GM18951 (cell line): ENCODE measurements around the gene SHFL.

Source experiments
- POLR2A ChIP-seq: IDR thresholded peaks from 4 replicates; pipeline ENCODE4 v1.6.1; 2011; ENCODE audit warnings: mild to moderate bottlenecking; ENCODE audit not compliant: insufficient read length, insufficient read depth; ENCODE audit errors: extremely low read depth
- in situ Hi-C: fragments of 300-500 bp; cut with MboI; formaldehyde crosslinking; loops from one replicate; pipeline ENCODE4 v1.12.0; 2022; ENCODE audit warnings: low sequenced_read_pairs, mixed read lengths, inconsistent platforms; ENCODE audit not compliant: unreplicated experiment

Gene SHFL

DNA sequence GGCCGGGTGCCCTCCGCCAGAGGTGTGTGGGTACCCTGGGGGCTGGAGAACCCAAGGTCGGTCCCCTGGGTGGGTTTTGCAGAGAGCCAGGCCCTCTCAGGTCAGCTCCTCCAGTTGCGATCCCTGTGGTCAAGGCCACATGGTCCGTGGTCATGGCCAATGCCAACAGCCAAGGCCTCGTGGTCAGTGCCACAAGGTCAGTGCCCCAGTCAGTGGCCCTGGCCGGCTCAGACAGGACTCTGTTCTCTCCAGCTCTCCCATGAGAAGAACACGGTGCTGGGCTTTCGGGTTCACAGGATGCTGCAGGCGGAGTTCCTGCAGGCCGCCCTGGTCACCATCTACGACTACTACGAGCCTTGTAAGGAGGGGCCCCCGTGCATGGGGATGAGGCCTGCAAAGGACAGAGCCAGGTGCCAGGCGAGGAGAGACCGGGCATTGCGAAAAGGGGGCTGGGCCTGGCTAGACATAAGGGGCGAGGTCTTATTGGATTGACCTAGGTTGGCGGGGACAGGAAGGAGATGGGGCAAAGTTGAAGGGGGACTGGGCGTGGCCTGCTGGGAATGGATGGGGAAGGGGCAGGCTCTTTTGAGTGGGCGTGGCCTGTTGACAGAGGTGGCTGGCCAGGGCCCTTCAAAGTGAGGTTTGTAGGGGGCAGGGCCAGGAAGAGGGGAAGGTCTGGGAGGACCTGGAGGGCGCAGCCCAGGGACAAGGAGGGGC is 15.2 kb upstream of the SHFL start:
- TF ChIP-seq POLR2A, result no peak
- in situ Hi-C loops, result no loop called here

DNA sequence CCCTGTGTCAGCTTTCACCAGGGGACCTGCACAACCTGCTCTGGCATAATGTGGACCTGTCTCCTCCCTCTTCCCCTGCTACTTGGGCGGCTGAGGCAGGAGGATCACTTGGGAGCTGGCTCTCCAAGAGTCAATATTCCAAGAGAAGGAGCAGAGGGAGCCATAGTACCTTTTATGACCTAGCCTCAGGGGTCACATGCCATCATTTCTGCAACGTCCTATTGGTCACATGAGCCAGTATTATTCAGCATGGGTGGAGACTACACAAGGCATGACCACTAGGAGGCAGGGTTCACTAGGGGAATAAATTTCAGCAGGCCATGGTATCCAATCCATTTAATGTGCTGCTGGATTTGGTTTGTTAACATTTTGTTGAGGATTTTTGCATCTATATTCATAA is 12.0 kb upstream of the SHFL start:
- in situ Hi-C loops, result no loop called here
- no peak for TF ChIP-seq POLR2A

DNA sequence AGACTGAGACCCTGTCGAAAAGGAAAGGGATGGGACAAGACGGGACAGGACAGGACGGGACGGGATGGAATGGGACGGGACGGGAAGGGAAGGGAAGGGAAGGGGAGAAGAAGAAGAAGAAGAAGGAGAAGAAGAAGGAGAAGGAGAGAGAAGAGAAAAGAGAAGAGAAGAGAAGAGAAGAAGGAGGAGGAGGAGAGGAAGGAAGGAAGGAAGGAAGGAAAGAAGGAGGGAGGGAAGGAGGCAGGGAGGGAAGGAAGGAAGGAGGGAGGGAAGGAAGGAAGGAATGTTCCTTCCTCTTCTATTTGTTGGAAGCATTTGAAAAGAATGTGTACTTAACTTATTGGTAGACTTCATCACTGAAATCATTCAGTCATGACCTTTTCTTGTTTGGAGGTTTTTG is 9.6 kb upstream of the SHFL start:
- TF ChIP-seq POLR2A, result no peak
- in situ Hi-C loops, result no loop called here

DNA sequence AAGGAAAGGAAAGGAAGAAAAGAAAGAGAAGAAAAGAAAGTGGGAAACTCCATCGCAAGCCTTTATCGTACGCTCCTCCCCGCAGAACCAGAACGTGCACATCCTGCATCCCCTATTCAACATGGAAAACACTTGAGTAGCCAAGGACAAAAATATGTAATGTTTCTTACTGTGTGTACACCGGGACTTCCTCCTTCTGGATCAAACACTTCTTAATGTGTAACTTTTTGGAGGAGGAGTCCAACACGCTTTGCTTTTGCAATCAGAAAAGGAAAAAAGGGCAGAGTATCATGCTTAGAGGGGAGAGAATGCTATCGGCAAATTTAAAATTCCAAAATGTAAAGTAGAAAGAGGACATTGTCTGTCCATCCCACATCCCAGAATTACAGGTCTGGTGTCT is 7.8 kb upstream of the SHFL start:
- no peak for TF ChIP-seq POLR2A

DNA sequence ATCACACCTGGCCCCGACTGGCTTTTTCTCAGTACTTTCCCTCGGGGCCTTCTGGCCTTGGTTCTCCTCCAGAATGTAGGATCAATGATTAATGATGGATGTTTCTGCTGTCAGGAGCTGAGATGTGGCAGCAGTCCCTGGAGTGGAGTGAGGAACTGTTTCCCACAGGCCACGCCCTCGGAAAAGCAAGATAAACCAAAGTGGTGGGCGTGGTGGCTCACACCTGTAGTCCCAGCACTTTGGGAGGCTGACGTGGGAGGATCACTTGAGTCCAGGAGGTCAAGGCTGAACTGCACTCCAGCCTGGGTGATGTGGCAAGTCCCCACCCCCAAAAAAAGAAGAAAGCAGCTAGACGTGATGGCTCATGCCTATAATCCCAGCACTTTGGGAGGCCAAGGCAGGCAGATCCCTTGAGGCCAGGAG is 7.1 kb upstream of the SHFL start:
- no peak for TF ChIP-seq POLR2A
- in situ Hi-C loops, result no loop called here

More for the DNA sequence above, 7.8 kb upstream of the SHFL start:
- in situ Hi-C loops, result no loop called here

DNA sequence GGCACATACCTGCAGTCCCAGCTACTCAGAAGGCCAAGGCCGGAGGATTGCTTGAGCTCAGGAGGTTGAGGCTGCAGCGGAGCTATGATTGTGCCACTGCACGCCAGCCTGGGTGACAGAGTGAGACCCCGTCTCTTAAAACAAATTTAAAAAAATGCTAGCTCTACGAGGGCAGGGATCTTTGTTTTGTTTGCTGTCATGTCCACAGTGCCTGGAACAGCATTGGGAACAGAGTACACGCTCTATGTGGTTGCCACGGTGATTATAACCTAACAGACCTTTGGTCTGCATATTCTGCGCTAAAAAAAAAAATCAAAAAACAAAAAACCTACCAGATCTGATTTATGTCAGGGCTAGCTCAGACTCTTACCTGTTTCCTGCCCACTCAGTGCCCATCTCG is 2.2 kb upstream of the SHFL start:
- TF ChIP-seq POLR2A, result no peak
- in situ Hi-C loops, result no loop called here

DNA sequence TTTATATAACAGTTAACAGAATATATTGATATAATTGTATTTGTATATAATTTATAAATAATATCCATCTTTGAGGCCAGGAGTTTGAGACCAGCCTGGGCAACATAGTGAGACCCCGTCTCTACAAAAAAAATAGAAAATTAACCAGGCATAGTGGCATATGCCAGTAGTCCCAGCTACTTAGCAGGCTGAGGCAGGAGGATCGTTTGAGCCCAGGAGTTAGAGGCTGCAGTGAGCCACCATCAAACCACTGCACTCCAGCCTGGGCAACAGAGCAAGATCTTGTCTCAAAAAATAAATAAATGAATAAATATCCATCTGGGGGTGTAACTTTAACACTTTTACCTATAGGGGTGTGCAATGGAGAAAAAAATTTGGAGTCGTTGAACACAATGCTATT is 1.3 kb upstream of the SHFL start:
- TF ChIP-seq POLR2A, result no peak
- in situ Hi-C loops, result no loop called here

DNA sequence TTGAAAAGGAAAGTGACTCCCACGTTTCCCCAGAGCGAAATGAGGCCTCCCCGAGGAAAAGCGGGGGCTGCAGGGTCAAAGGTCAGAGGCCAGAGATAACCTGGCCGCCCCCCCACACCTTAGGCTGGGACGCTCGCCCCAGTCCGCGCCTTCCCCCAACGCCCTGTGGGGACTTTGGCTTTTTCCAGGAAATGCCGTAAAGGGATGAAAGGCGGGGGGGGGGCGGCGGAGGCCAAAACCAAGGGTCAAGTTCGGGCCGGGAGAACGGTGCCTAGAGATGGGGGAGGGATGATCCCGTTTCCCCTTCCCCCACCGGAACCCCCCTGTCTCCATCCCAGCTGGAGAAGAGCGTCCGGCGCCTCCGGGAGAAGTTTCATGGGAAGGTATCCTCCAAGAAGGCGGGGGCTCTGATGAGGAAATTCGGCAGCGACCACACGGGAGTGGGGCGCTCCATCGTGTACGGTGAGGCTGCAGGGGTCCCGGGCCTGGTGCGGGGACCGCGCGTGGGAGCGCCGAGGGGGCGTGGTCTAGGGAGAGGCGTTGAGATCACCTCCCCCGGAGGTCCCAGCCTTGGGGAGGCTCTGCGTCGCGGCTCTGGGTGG is 575 bp downstream of the SHFL start:
- TF ChIP-seq POLR2A, result no peak
- in situ Hi-C loops, result no loop called here

DNA sequence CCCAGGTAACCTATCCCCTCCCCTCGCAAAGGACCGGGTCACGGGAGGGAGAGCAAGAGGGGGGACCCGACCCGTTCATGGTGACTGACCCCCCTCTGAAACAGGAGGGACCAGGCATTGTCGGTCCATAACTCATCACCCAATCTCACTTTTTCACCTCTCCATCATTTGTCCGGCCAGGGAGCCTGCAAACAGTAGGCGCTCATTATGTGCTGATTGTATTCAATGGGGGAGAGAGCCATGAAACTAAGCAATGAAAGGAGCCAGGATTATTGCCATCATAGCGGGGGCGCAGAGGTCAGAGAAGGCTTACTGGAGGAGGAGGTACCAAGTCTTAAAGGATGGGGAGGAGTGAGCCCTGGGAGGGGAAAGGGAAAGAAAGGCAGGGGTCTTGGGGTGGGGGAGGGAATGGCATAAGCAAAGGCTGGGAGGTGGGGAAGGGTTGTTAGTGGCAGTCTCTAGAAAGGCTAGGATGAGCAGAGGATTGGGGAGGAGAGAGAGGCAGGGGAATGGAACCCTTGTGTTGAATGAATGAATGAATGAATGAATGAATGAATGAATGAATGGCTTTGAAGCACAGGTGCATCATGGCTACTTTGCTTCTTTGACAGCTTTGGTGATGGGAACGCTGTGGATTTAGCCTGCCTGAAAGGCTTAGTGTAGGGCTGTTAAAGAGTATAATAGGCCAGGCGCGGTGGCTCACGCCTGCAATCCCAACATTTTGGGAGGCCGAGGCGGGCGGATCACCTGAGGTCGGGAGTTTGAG is 1.4 kb downstream of the SHFL start:
- in situ Hi-C loops, result no loop called here
- TF ChIP-seq POLR2A, result no peak

DNA sequence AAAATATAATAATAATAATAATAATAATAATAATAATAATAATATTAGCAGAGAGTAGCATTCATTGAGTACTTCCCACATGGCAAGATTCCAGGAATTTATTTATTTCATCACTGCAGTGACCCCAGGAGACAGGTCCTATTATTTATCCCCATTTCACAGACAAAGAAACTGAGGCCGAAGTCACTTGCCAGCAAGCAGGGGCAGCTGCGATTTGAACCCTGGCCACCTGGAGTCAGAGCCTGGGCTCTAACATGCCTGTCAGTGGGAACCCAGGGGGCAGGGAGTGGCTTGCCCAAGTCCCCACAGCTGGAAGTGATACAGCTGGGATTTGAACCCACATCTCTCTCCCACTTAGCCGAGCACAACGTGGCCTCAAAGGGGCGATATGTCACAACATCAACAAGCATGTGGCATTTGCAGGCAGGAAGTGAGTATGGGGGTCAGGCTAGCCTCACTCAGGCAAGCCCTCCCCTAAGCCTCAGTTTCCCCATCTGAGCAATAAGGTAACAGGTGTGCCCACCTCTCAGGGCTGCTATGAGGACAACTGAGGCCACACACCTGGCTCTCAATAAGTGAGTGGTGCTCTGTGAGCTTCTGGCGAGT is 2.9 kb downstream of the SHFL start:
- no peak for TF ChIP-seq POLR2A
- in situ Hi-C loops, result no loop called here

DNA sequence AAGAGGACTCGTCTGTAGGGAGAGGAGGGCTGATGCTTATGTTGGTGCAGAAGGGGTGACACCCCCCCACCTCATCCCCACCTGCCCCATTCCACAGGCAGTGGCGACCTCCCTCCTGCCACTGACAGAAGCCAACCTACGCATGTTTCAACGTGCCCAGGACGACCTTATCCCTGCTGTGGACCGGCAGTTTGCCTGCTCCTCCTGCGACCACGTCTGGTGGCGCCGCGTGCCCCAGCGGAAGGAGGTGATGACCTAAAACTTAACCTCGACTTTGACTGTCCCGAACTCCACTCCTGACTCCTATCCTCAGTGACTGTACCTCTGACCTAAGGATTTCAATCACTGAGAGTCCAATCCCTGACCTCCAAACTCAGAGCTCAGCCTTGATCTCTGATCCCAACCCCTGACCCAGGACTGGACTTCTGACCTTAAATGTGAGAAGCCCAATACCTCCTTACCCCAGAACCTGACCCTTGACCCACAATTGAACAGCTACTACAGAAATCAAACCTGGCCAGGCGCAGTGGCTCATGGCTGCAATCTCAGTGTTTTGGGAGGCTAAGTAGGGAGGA is 3.8 kb downstream of the SHFL start:
- in situ Hi-C loops, result no loop called here
- TF ChIP-seq POLR2A, result peak; percentile 28

DNA sequence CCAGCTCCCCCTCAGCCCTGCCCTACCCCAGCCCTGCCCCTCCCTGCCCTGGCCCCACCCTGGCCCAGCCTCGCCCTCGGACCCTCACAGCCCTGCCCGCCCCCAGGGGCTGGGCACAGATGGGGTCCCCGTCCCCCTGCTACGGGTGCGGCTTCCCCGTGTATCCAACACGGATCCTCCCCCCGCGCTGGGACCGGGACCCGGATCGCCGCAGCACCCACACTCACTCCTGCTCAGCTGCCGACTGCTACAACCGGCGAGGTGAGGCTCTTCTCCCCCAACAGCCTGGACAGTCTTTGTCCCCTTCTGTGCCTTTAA is 5.2 kb downstream of the SHFL start:
- no peak for TF ChIP-seq POLR2A
- in situ Hi-C loops, result no loop called here

DNA sequence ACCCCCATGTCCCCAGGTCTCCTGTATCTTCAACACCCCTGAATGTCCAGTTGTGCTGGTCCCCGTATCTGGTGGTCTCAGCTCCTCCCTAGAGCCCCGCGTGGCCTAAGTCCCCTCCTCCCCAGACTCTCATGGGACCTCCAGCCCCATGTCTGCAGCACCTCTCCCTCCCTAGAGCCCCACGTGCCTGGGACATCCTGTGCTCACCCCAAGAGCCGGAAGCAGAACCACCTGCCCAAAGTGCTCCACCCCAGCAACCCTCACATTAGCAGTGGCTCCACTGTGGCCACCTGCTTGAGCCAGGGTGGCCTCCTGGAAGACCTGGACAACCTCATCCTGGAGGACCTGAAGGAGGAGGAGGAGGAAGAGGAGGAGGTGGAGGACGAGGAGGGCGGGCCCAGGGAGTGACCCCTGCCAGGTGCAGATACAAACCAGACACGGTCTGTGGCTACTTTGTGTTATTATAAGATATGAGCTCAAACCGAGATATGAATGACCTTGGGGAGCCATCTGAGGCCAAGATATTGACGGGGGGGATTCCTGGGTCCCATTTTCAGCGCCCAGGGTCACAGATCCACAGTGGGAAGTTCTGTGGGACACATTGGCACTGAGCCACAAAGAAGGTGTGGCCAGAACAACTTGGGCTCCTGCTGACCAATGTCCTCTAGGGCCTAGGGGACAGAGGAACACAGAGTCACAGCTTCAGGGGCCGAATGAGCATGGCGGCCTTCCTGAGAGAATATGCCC is 6.0 kb downstream of the SHFL start:
- TF ChIP-seq POLR2A, result no peak
- in situ Hi-C loops, result no loop called here

DNA sequence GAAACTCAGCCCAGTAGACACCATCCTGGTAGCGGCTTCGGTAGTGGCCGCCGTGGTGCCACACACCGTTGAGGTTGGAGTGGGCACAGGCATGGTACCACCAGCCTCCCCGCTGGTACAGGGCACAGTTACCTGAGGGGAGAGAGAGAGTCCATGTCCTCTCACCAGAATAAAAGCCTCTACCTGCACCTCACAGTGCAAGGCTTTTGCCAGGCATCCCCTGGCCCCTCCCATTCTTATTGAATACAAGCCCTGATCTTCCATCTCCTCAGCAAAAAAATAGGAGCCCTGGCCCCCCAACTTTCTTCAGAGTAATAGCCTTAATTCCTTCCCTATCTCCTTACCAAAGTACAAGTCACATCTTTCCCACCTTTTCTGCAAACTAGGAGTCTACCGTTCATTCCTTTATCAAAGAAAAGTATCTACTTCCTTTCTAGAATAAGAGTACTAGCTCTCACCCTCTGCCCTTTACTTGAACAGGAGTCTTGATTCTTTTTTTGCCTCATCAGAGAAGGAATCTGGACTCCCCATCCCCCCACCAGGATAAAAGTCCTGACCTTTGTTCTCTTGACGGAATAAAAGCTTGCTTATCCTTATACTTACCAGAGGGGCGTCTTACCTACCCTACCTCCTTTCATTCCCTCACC is 6.7 kb downstream of the SHFL start:
- in situ Hi-C loops, result no loop called here
- peak; percentile 31 for TF ChIP-seq POLR2A
